NCI-H526 (cell line): ENCODE data around the gene CACNA1A.

ENCODE experiments used
- DNase-seq, 2 experiments: peaks; one replicate each; lab custom pipeline; 2025; lab: John Stamatoyannopoulos, UW

Gene CACNA1A

DNA sequence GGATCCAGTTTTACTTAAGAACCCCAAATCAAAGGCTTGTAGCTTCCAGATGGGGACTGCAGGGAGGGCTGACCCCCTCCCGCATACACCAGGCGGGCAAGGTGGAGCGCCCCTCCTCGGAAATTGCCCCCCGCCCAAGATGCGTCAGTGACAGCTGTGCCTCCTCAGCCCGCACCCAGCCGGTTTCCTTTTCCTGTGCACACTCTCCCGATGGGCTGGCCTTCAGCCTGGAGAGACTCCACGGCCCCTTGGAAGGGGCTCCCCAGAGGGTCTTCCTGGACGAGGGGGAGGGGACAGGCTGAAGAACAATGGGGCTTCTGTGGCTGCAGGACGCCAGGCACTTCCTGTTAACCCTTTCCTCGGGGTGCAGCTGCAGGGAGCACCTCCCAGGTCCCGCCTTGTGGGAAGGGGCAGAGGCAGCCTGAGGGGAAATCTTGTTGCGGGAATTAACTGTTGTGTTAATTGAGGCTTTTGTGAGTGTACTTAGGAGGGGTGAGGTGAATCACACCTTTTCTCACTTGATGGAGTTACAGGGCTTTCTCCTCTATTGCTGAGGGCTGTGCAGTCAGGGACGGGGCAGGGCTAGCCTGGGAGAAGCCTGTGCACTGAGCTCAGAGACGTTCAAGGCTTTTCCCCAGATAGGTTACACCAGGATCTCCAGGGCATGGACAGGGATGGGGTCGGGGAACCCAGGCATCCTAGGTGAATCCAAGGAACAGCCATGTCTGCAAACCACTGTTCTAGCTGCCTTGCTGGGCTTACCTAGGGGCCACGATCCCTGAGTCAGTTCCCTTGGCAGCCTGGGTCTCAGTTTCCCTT is 341.7 kb downstream of the CACNA1A start:
- DNase-seq: peak; percentile 90 to 93

DNA sequence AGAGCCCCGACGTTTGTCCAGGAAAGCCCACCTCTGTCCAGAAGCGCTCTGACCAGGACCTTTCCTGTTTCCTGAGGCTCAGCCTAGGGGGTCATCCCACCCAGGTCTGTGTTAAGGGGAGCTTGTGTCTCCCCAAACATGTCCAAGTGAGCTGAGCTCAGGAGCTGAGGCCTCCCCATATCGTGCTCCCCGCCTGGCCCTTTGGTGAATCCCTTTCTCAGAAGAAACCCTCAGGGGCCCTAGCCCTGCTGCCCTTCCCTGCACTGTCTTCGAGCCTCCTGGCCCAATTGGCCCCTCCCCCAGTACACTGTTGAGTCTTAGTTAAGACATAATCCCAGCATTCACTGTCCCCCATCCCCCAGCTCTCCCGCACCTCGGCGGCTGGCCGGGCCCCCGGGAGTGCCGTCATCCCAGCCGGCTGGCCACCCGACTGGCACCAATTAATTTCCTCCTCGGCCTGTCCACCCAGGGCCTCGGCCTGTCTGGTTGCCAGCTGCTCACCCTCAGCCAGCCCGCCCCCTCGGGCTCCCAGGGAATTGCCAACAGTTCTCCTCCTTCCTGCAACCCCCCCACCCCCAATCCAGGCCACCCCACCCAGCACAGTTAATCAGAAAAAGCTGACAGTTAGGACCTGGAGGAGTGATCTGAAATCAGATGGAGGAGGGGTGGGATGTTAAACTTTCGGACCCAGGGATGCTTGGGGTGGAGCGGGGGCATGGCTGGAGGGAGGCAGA is 342.5 kb downstream of the CACNA1A start:
- DNase-seq: peak; percentile 69 to 70

- DNase-seq: peak; percentile 94 to 96
Measured at GRCh38 chr19:13162724-13163608, 343.3 kb downstream of the CACNA1A start.

GRCh38 chr19:13160557-13160956 is 345.7 kb downstream of the CACNA1A start:
- DNase-seq: no peak

GRCh38 chr19:13159713-13160112 is 346.6 kb downstream of the CACNA1A start:
- no peak for DNase-seq
